Suprapubic skin (tissue), 3 donors: ENCODE results near the gene CDKN2D.

ENCODE experiments used
- POLR2AphosphoS5 ChIP-seq, 3 donors: sonication (generic); formaldehyde crosslinking; IDR thresholded peaks; one replicate each; pipeline ENCODE4 v1.6.1; 2017; ENCODE audit warnings: antibody characterized with exemption in 3 of 3
- TF ChIP-seq, protein P1 (sequence below), 2 donors: fragments of 200-600 bp in 1 of 2; fragments of 450-650 bp in 1 of 2; sonication (generic) in 1 of 2; IDR thresholded peaks; one replicate each; pipeline ENCODE4 v1.5.1; 2016 to 2019; ENCODE audit warnings: antibody characterized with exemption in 2 of 2, mild to moderate bottlenecking in 1 of 2, moderate library complexity in 1 of 2

DNA sequence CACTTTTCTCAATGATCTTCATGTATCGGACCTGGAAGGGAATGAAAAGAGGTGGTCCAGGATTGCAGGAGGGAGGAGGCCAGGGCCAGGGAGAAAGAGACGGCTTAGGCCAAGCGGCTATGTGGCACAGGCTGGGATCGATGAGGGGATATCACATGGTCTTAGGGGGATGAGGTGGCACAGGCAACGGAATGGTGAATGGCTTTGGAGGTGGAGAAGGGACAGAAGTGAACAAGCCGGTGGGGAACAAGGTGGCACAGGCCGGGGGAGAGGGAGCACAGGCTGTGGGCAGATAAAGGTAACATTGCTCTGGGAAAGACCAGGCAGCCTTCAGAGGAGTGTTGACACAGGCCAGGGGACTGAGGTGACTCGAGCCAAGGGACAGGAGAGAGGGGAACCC is 5.7 kb upstream of the CDKN2D start:
- TF ChIP-seq, protein P1, sequence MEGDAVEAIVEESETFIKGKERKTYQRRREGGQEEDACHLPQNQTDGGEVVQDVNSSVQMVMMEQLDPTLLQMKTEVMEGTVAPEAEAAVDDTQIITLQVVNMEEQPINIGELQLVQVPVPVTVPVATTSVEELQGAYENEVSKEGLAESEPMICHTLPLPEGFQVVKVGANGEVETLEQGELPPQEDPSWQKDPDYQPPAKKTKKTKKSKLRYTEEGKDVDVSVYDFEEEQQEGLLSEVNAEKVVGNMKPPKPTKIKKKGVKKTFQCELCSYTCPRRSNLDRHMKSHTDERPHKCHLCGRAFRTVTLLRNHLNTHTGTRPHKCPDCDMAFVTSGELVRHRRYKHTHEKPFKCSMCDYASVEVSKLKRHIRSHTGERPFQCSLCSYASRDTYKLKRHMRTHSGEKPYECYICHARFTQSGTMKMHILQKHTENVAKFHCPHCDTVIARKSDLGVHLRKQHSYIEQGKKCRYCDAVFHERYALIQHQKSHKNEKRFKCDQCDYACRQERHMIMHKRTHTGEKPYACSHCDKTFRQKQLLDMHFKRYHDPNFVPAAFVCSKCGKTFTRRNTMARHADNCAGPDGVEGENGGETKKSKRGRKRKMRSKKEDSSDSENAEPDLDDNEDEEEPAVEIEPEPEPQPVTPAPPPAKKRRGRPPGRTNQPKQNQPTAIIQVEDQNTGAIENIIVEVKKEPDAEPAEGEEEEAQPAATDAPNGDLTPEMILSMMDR (IDR thresholded peaks at IDR 0.05), result no peak
- TF ChIP-seq POLR2AphosphoS5 (IDR thresholded peaks at IDR 0.05), result no peak
